HCT116 (cell line): Measurements from ENCODE around the gene HLA-DPB1. TPM values are rescaled to one million over a fixed set of nuclear protein-coding genes. Genes with fewer than 3 reads are reported as not detected.

Experiments used
- ATAC-seq: fragments of 200-7000 bp; cut with Tn5 transposase; 2 replicates; pipeline ENCODE4 v1.9.1; 2020; ENCODE audit warnings: mild to moderate bottlenecking, moderate library complexity
- BruUV-seq: library from RNA; stranded (reverse); fragments of 400-500 nt; replicated peaks from 2 replicates; lab custom pipeline; 2021; lab: Mats Ljungman, UMichigan
- CTCF ChIA-PET: fragments of 300-600 bp; sonication (Branson Sonifier 250); formaldehyde crosslinking; loops from one replicate; lab custom pipeline; 2021; ENCODE audit warnings: antibody characterized with exemption; lab: Charles Lee
- POLR2A ChIA-PET: fragments of 300-600, 350-600 bp; sonication (Branson Sonifier 250); formaldehyde crosslinking; loops from one replicate; lab custom pipeline; 2021; ENCODE audit warnings: antibody characterized with exemption; lab: Charles Lee
- RAD21 ChIA-PET, 2 experiments: fragments of 300-600 bp; sonication (Branson Sonifier 250); formaldehyde crosslinking; loops; one replicate each; lab custom pipeline; 2023; ENCODE audit warnings: low total read pairs in 2 of 2; ENCODE audit not compliant: uncharacterized antibody in 2 of 2, unreplicated experiment in 2 of 2, low non-redundant PET in 1 of 2; lab: Charles Lee
- DNase-seq: peaks from one replicate; pipeline ENCODE4 v3.0.0-alpha.2; 2010; ENCODE audit warnings: low read depth, low spot score
- H2AFZ ChIP-seq: fragments of 200-600 bp; shearing (Covaris generic), sonication (generic); 2 replicates; pipeline ENCODE4 v1.6.1; 2017; ENCODE audit warnings: low read depth, mixed run types, mixed read lengths, antibody characterized with exemption, low read length; ENCODE audit not compliant: poor library complexity, severe bottlenecking
- H3K27ac ChIP-seq: 2 replicates; pipeline ENCODE4 v1.5.1; 2012; ENCODE audit warnings: low read depth, low read length
- H3K27me3 ChIP-seq: fragments of 200-600 bp; sonication (generic); 2 replicates; pipeline ENCODE4 v1.6.1; 2016; ENCODE audit warnings: mixed run types, low read length, mixed read lengths; ENCODE audit not compliant: insufficient read depth
- H3K36me3 ChIP-seq, 2 experiments: fragments of 200-500 bp in 1 of 2; fragments of 200-600 bp in 1 of 2; sonication (Bioruptor generic) in 1 of 2; sonication (generic) in 1 of 2; 2 replicates each; pipeline versions ENCODE4 v1.5.1 to v1.6.1; 2014 to 2016; ENCODE audit warnings: low read length in 2 of 2, inconsistent platforms in 1 of 2, mixed read lengths in 1 of 2, mixed run types in 1 of 2; ENCODE audit not compliant: insufficient read depth in 2 of 2, control insufficient read depth in 1 of 2
- H3K4me1 ChIP-seq, 2 experiments: fragments of 200-600 bp in 1 of 2; sonication (generic) in 1 of 2; 2 replicates each; pipeline versions ENCODE4 v1.5.1 to v1.6.1; 2012 to 2017; ENCODE audit warnings: low read length in 2 of 2, inconsistent platforms in 1 of 2, mild to moderate bottlenecking in 1 of 2, mixed read lengths in 1 of 2, mixed run types in 1 of 2, moderate library complexity in 1 of 2; ENCODE audit not compliant: insufficient read depth in 2 of 2, control insufficient read depth in 1 of 2
- H3K4me2 ChIP-seq: fragments of 200-600 bp; sonication (generic); 2 replicates; pipeline ENCODE4 v1.6.1; 2017; ENCODE audit warnings: mixed run types, low read length, mixed read lengths
- H3K4me3 ChIP-seq, 2 experiments: fragments of 200-600 bp in 1 of 2; sonication (generic) in 1 of 2; replicated peaks in 1 of 2; 2 replicates each; pipeline ENCODE4 v1.5.1; 2011 to 2016; ENCODE audit warnings: low read length in 2 of 2, control low read depth in 1 of 2, low read depth in 1 of 2, mild to moderate bottlenecking in 1 of 2, mixed read lengths in 1 of 2, mixed run types in 1 of 2
- H3K79me2 ChIP-seq: fragments of 200-600 bp; sonication (generic); 2 replicates; pipeline ENCODE4 v1.6.1; 2017; ENCODE audit warnings: mild to moderate bottlenecking, mixed run types, low read length, moderate library complexity, mixed read lengths; ENCODE audit not compliant: insufficient read depth
- H3K9ac ChIP-seq: fragments of 200-600 bp; sonication (generic); 2 replicates; pipeline ENCODE4 v1.6.1; 2016; ENCODE audit warnings: low read length, mixed read lengths
- H3K9me2 ChIP-seq: fragments of 200-600 bp; sonication (generic), shearing (Covaris generic); 2 replicates; pipeline ENCODE4 v1.6.1; 2017; ENCODE audit warnings: mixed run types, mild to moderate bottlenecking, moderate library complexity; ENCODE audit not compliant: insufficient read depth
- H3K9me3 ChIP-seq, 2 experiments: fragments of 200-500 bp in 1 of 2; fragments of 200-600 bp in 1 of 2; sonication (Bioruptor generic) in 1 of 2; sonication (generic) in 1 of 2; 2 replicates each; pipeline ENCODE4 v1.6.1; 2014 to 2017; ENCODE audit warnings: low read length in 2 of 2, mixed read lengths in 2 of 2, inconsistent platforms in 1 of 2, low read depth in 1 of 2, mild to moderate bottlenecking in 1 of 2, mixed run types in 1 of 2, moderate library complexity in 1 of 2; ENCODE audit not compliant: control insufficient read depth in 1 of 2, insufficient read depth in 1 of 2
- H4K20me1 ChIP-seq: fragments of 200-600 bp; sonication (generic), shearing (Covaris generic); 2 replicates; pipeline ENCODE4 v1.6.1; 2017; ENCODE audit warnings: mixed run types, mild to moderate bottlenecking, moderate library complexity; ENCODE audit not compliant: insufficient read depth
- CBX3 ChIP-seq: IDR thresholded peaks from 2 replicates; pipeline ENCODE4 v1.6.1; 2012; ENCODE audit warnings: low read depth
- EGR1 ChIP-seq: IDR thresholded peaks from 2 replicates; pipeline ENCODE4 v1.6.1; 2012; ENCODE audit warnings: low read depth
- EZH2 ChIP-seq: fragments of 200-600 bp; sonication (generic); IDR thresholded peaks from 2 replicates; pipeline ENCODE4 v1.6.1; 2017; ENCODE audit warnings: antibody characterized with exemption, mixed run types
- FOSL1 ChIP-seq: IDR thresholded peaks from 2 replicates; pipeline ENCODE4 v1.6.1; 2012; ENCODE audit warnings: low read depth
- JUND ChIP-seq: IDR thresholded peaks from 2 replicates; pipeline ENCODE4 v1.6.1; 2012
- POLR2A ChIP-seq: IDR thresholded peaks from 2 replicates; pipeline ENCODE4 v1.7.0; 2011; ENCODE audit warnings: borderline replicate concordance; ENCODE audit not compliant: insufficient read depth, insufficient read length; ENCODE audit errors: extremely low read depth
- SP1 ChIP-seq: IDR thresholded peaks from 2 replicates; pipeline ENCODE4 v1.6.1; 2012; ENCODE audit warnings: low read depth
- SRF ChIP-seq: IDR thresholded peaks from 2 replicates; pipeline ENCODE4 v1.6.1; 2012; ENCODE audit warnings: low read depth
- intact Hi-C: fragments of 100-400 bp; cut with micrococcal nuclease; formaldehyde crosslinking; loops from 2 replicates; pipeline ENCODE4 v1.10.0; 2022
- total RNA-seq: library from RNA; stranded (reverse); gene quantifications from one replicate; pipeline ENCODE4 v1.2.1, GENCODE V29; 2021; ENCODE audit not compliant: unreplicated experiment
- TF ChIP-seq, protein P1 (sequence below): IDR thresholded peaks from 2 replicates; pipeline ENCODE4 v1.6.1; 2012

HLA-DPB1 gene
- total RNA-seq, 1 experiment from 2014 or later, result 1.5 TPM

DNA sequence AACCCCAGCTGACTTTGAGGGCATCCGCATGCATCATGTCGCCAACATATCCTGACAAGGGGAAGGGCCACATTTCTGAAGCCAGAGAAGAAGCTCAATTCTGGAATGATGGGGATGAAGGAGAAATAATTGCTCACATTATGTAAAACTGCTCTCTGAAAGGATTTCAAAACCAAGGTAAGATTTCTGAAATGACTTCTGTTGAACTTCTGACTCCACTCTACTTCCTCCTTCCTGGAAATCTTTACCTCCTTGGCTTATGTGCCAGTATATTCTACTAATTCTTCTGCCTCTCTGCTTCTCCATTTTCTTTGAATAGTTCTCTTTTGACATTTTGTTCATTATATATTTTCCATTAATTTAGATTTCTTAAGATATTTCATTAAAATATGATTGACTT is 31.9 kb downstream of the HLA-DPB1 start:
- Histone ChIP-seq H3K4me2 (no peak overlapping the region), H3K9ac (no peak overlapping the region), H3K4me3 (no peak overlapping the region), H3K4me1 (no peaks in the 10 kb centered on the region; a peak in 2 of 4 replicates), H3K36me3 (no peaks in the 10 kb centered on the region), H3K9me2 (no peaks in the 10 kb centered on the region), H2AFZ (no peak overlapping the region), H4K20me1 (no peaks in the 10 kb centered on the region), H3K27ac (no peak overlapping the region), H3K27me3 (peaks cover 10% of the 10 kb centered on the region; the same call in 1 of the 2 replicates), H3K79me2 (no peaks in the 10 kb centered on the region), H3K9me3 (no peaks in the 10 kb centered on the region)
- DNase-seq, result no peak
- ChIA-PET CTCF (no interaction called here), RAD21 (no interaction called here), POLR2A (interaction anchor here (0.6 kb wide), 1 partner anchor 139 kb away, joined by 4 read pairs; the partner anchor contains the start of gene BRD2)
- TF ChIP-seq, protein P1, sequence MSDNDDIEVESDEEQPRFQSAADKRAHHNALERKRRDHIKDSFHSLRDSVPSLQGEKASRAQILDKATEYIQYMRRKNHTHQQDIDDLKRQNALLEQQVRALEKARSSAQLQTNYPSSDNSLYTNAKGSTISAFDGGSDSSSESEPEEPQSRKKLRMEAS, result no peak
- ATAC-seq, result no peak
- BruUV-seq, result no TSS peak
- intact Hi-C loops, result no loop called here

DNA sequence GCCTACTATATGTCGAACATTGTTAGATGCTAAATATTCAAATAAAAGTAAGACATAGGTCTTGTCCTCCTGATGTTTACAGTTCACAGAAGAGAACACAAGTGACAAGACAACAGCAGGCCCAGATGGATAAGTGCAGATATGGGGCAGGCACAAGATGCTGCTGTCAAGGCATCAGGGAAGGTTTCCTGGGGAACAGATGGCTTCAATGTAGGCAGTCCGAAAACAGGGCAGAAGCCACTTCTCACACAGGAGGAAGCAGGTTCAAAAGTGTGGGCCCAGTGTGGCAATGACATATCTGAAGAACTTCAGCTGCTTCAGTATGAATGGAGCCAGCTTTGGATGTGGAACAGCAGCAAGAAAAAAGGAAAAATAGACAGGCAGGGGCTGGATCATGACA is 32.5 kb downstream of the HLA-DPB1 start:
- H3K4me1 ChIP-seq, result no peaks in the 10 kb centered on the region; a peak in 2 of 4 replicates
- H3K36me3 ChIP-seq, result no peaks in the 10 kb centered on the region
- no peak for TF ChIP-seq JUND
- no peak for TF ChIP-seq FOSL1
- no peak for TF ChIP-seq POLR2A
- TF ChIP-seq EZH2, result no peak
- no peak for TF ChIP-seq EGR1
- TF ChIP-seq CBX3, result no peak
- TF ChIP-seq SP1, result no peak
- no peak for TF ChIP-seq SRF
- ChIA-PET CTCF (no interaction called here), POLR2A (no interaction called here), RAD21 (no interaction called here)
- no peak overlapping the region for H2AFZ ChIP-seq
- H3K79me2 ChIP-seq, result no peaks in the 10 kb centered on the region
- ATAC-seq (no peak), DNase-seq (no peak)
- no peaks in the 10 kb centered on the region for H3K9me2 ChIP-seq
- H3K9ac ChIP-seq, result no peak overlapping the region
- no peak overlapping the region for H3K4me2 ChIP-seq
- H4K20me1 ChIP-seq, result no peaks in the 10 kb centered on the region
- H3K4me3 ChIP-seq, result no peak overlapping the region
- BruUV-seq, result no TSS peak
- H3K27me3 ChIP-seq, result peaks cover 11% of the 10 kb centered on the region; the same call in 1 of the 2 replicates
- H3K9me3 ChIP-seq, result no peaks in the 10 kb centered on the region
- H3K27ac ChIP-seq, result no peak overlapping the region
- intact Hi-C loops, result no loop called here
